Lung (tissue), 12 donors: ENCODE measurements around the gene IDH3G. TPM values are rescaled to one million over a fixed set of nuclear protein-coding genes. Genes with fewer than 3 reads are reported as not detected.

Source experiments
- ATAC-seq: fragments of 200-7000 bp; cut with Tn5 transposase; one replicate; pipeline ENCODE4 v1.9.1; 2020; ENCODE audit warnings: moderate number of reproducible peaks; ENCODE audit not compliant: insufficient read depth, low FRiP score
- DNase-seq, 3 donors: peaks; one replicate each; pipeline ENCODE4 v3.0.0-alpha.2; 2013 to 2017
- H3K27ac ChIP-seq, 2 donors: one replicate each; pipeline ENCODE4 v1.5.1; 2013; ENCODE audit warnings: mild to moderate bottlenecking in 2 of 2, moderate library complexity in 2 of 2, control low read depth in 1 of 2, inconsistent platforms in 1 of 2, low read depth in 1 of 2, low read length in 1 of 2
- H3K27me3 ChIP-seq, 3 donors: one replicate each; pipeline ENCODE4 v1.5.1; 2013; ENCODE audit warnings: low read length in 2 of 3; ENCODE audit not compliant: control insufficient read depth in 3 of 3, insufficient read depth in 3 of 3
- H3K36me3 ChIP-seq, 4 donors: one replicate each; pipeline ENCODE4 v1.5.1; 2013; ENCODE audit warnings: low read length in 4 of 4, mild to moderate bottlenecking in 1 of 4, moderate library complexity in 1 of 4; ENCODE audit not compliant: control insufficient read depth in 4 of 4, insufficient read depth in 4 of 4
- H3K4me1 ChIP-seq, 5 donors: one replicate each; pipeline ENCODE4 v1.5.1; 2013; ENCODE audit warnings: low read length in 5 of 5, mild to moderate bottlenecking in 2 of 5, moderate library complexity in 1 of 5; ENCODE audit not compliant: control insufficient read depth in 5 of 5, insufficient read depth in 5 of 5
- H3K4me3 ChIP-seq: one replicate; pipeline ENCODE4 v1.5.1; 2013; ENCODE audit warnings: mild to moderate bottlenecking, control low read depth, moderate library complexity
- H3K9ac ChIP-seq, 2 donors: one replicate each; pipeline ENCODE4 v1.5.1; 2013; ENCODE audit warnings: low read length in 2 of 2, control low read depth in 1 of 2; ENCODE audit not compliant: insufficient read depth in 1 of 2
- H3K9me3 ChIP-seq, 4 donors: one replicate each; pipeline ENCODE4 v1.5.1; 2013; ENCODE audit warnings: low read length in 3 of 4, mild to moderate bottlenecking in 1 of 4, moderate library complexity in 1 of 4; ENCODE audit not compliant: control insufficient read depth in 4 of 4, insufficient read depth in 3 of 4
- WGBS, 2 donors: extraction: QIAGEN DNeasy Blood & Tissue Kit; methylation state at CpG; one replicate each; pipeline ENCODE4 v1.1.7; 2013; 5-methylcytosine and 5-hydroxymethylcytosine counted together
- polyA plus RNA-seq, 2 donors: library from polyadenylated mRNA; stranded (reverse); fragments of 200-250 nt; gene quantifications; one replicate each; pipeline ENCODE4 v1.2.1, GENCODE V29; 2013
- total RNA-seq, 2 donors: library from RNA; depleted of rRNA in 1 of 2; stranded (reverse); fragments of >200 nt in 1 of 2; gene quantifications; one replicate each; pipeline ENCODE4 v1.2.1, GENCODE V29; 2014 to 2021
- TF ChIP-seq, protein P1 (sequence below): IDR thresholded peaks from 2 replicates; pipeline ENCODE4 v1.5.1; 2012; ENCODE audit warnings: mild to moderate bottlenecking; ENCODE audit errors: control extremely low read depth, extremely low read depth
- donor health status: control.
- donor health status: control.
- donor health status: Bipolar disorder and iron deficiency.
- donor health status: healthy.
- donor health status: DM: yes; HTN: yes; CAD: no.

The IDH3G gene
- total and polyA plus RNA-seq, 4 donors = 30.4 to 65.5 (median 54.7) TPM

DNA sequence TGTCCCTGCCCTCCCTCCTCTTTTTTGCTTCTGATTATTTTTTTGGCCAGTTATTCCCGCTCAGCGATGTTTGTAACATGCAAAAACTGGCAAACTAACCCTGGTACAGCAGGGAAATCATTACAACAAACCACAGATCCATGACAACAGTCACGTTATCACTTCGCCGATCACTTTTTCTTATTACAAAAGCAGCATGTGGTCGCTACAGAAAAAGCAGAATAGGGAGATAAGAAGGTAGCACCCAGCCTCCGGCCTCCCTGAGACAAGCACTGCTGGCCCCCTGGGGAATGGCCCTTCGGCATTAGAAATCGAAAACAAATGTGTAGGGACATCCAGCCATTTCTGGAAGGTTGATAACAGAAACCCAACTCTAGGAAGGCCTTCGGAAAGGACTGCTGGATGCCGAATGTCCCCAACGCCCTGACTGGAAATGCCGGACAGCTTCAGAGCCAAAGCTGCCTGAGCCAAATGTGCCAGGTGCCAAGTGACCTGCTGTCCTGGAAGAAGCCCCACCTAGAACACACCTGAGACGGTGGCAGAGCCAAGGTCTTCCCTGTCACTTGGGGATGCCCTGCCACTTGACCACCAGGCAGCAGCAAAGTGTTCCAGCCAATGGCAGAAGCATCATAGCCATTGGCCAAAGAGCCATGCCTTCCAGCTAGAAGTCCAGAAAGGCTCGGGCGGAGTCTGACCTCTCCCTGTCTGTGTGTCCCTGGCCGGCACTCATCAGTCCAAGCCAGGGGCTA, 2.9 kb downstream of the IDH3G start:
- H3K27me3 ChIP-seq = no peaks in the 10 kb centered on the region
- TF ChIP-seq, protein P1, sequence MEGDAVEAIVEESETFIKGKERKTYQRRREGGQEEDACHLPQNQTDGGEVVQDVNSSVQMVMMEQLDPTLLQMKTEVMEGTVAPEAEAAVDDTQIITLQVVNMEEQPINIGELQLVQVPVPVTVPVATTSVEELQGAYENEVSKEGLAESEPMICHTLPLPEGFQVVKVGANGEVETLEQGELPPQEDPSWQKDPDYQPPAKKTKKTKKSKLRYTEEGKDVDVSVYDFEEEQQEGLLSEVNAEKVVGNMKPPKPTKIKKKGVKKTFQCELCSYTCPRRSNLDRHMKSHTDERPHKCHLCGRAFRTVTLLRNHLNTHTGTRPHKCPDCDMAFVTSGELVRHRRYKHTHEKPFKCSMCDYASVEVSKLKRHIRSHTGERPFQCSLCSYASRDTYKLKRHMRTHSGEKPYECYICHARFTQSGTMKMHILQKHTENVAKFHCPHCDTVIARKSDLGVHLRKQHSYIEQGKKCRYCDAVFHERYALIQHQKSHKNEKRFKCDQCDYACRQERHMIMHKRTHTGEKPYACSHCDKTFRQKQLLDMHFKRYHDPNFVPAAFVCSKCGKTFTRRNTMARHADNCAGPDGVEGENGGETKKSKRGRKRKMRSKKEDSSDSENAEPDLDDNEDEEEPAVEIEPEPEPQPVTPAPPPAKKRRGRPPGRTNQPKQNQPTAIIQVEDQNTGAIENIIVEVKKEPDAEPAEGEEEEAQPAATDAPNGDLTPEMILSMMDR = no peak
- no peak overlapping the region for H3K27ac ChIP-seq
- H3K4me3 ChIP-seq = no peak overlapping the region
- peaks cover 0 to 14% (median 8%) of the 10 kb centered on the region in 5 donors for H3K4me1 ChIP-seq
- ATAC-seq = no peak
- no peak for DNase-seq
- H3K9me3 ChIP-seq = peaks cover 0 to 28% (median 0%) of the 10 kb centered on the region in 4 donors
- H3K9ac ChIP-seq = no peak overlapping the region
- WGBS, 2 donors = 86 to 93% methylated on average over 17 of the region's 17 CpGs
- peaks cover 0 to 14% (median 0%) of the 10 kb centered on the region in 4 donors for H3K36me3 ChIP-seq

DNA sequence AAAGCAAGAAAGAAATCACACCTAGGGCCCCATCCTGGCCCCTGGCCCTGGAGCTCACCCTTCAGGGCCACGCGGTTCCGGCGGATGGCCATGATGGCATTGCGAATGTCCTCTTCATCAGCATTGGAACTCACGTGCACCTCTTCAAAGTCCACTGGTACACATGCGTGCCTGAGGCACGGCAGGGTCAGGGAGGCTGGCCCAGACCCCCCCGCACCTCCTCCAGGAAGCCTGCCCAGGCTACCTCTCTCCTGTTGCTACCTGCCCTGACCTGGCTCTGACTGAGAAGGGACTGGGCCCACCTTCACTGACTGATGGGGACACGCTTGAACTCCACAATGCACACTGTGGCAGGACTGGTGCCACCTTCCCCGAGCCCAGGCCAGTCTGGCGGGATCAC, 4.5 kb downstream of the IDH3G start:
- TF ChIP-seq, protein P1 = no peak
- 91 to 95% methylated on average over 11 to 12 of the region's 12 CpGs for WGBS, 2 donors
- no peak overlapping the region for H3K27ac ChIP-seq
- H3K36me3 ChIP-seq = peaks cover 0 to 23% (median 2%) of the 10 kb centered on the region in 4 donors
- H3K4me3 ChIP-seq = no peak overlapping the region
- DNase-seq (no peak), ATAC-seq (no peak)
- H3K27me3 ChIP-seq = no peaks in the 10 kb centered on the region
- peaks cover 0 to 18% (median 0%) of the 10 kb centered on the region in 4 donors for H3K9me3 ChIP-seq
- no peak overlapping the region for H3K9ac ChIP-seq
- H3K4me1 ChIP-seq = peaks cover 0 to 6% (median 4%) of the 10 kb centered on the region in 5 donors

DNA sequence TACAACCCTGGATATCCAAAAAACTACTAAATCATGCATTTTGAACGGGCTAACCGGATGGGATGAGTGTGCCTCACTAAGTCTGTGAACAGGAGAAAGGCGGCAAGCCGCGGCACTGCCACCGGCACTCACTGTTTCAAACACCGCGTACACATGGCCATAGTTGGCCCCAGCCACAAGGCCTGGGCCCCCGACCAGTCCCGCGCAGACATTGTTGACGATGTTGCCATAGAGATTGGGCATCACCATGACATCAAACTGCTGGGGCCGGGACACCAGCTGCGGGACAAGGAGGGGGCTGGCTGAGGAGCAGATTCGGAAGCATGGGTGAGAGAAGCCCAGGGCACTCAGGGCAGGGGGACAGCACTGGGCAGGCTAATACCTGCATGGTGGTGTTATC, 7.5 kb downstream of the IDH3G start:
- no peak overlapping the region for H3K9ac ChIP-seq
- H3K36me3 ChIP-seq = peaks cover 0 to 28% (median 2%) of the 10 kb centered on the region in 4 donors
- 90 to 91% methylated on average over 11 to 15 of the region's 15 CpGs for WGBS, 2 donors
- H3K27me3 ChIP-seq = no peaks in the 10 kb centered on the region
- H3K4me1 ChIP-seq = no peaks in the 10 kb centered on the region
- no peak overlapping the region for H3K4me3 ChIP-seq
- H3K27ac ChIP-seq = no peak overlapping the region
- ATAC-seq (no peak), DNase-seq (no peak)
- H3K9me3 ChIP-seq = peaks cover 0 to 7% (median 0%) of the 10 kb centered on the region in 4 donors
- TF ChIP-seq, protein P1 = no peak
